K562 (cell line): ENCODE results near the gene PNPLA4. TPM values are rescaled to one million over a fixed set of nuclear protein-coding genes. Genes with fewer than 3 reads are reported as not detected.

Experiments
- CBFA2T2 ChIP-seq: fragments of 450-650 bp; conservative IDR thresholded peaks from 2 replicates; pipeline ENCODE4 v1.6.1; 2017; ENCODE audit warnings: mild to moderate bottlenecking
- POLR2AphosphoS5 ChIP-seq: IDR thresholded peaks from 2 replicates; pipeline ENCODE4 v1.6.1; 2011; ENCODE audit warnings: mild to moderate bottlenecking, low read depth, low read length, moderate library complexity; ENCODE audit not compliant: control insufficient read depth, insufficient read depth
- RAD21 ChIP-seq, 2 experiments: fragments of 250-450 bp in 1 of 2; fragments of 450-650 bp in 1 of 2; sonication (Bioruptor Pico) in 1 of 2; formaldehyde crosslinking in 1 of 2; IDR thresholded peaks in 1 of 2; conservative IDR thresholded peaks in 1 of 2; 2 replicates each; pipeline versions ENCODE4 v1.4.0 to v1.8.0; 2020 to 2022; ENCODE audit warnings: mild to moderate bottlenecking in 2 of 2, moderate library complexity in 1 of 2
- RBM34 ChIP-seq: fragments of 200-400 bp; formaldehyde crosslinking; IDR thresholded peaks from 2 replicates; pipeline ENCODE4 v1.6.1; 2018; ENCODE audit warnings: low read length, borderline replicate concordance; ENCODE audit not compliant: insufficient read depth
- SLC30A9 ChIP-seq: fragments of 250-450 bp; sonication (Bioruptor Pico); IDR thresholded peaks from 2 replicates; pipeline ENCODE4 v1.8.0; 2022; ENCODE audit warnings: mild to moderate bottlenecking, moderate library complexity
- TAF1 ChIP-seq: IDR thresholded peaks from 2 replicates; pipeline ENCODE4 v1.6.1; 2011; ENCODE audit warnings: mild to moderate bottlenecking, low read length, moderate library complexity; ENCODE audit not compliant: insufficient read depth, control insufficient read depth, severe bottlenecking; ENCODE audit errors: extremely low read depth
- ZNF316 ChIP-seq: fragments of 450-650 bp; IDR thresholded peaks from 2 replicates; pipeline ENCODE4 v1.6.1; 2016
- ZNF57 ChIP-seq: fragments of 450-650 bp; formaldehyde crosslinking; IDR thresholded peaks from 2 replicates; pipeline ENCODE4 v1.4.0; 2020; ENCODE audit warnings: mild to moderate bottlenecking, moderate library complexity
- ZNF655 ChIP-seq: fragments of 250-450 bp; sonication (Bioruptor Pico); IDR thresholded peaks from 2 replicates; pipeline ENCODE4 v1.5.0; 2021
- ZNF764 ChIP-seq: fragments of 250-450 bp; sonication (Bioruptor Pico); IDR thresholded peaks from 2 replicates; pipeline ENCODE4 v1.4.0; 2020; ENCODE audit warnings: low read depth, mild to moderate bottlenecking, moderate library complexity
- polyA plus RNA-seq, 8 experiments: library from polyadenylated mRNA; depleted of rRNA in 4 of 8; stranded (reverse) in 5 of 8; unstranded in 3 of 8; fragments of >200 nt; fragmentation: Nextera tagmentation in 2 of 8; fragmentation: Illumina TruSeq in 1 of 8; extraction: Ambion mirVana in 2 of 8; extraction: Trizol in 1 of 8; gene quantifications; 2 replicates each; pipeline versions ENCODE4 v1.2.1 to v1.2.3, GENCODE V29; 2011 to 2014; ENCODE audit warnings: inconsistent platforms in 1 of 8, missing spikeins in 1 of 8
- total RNA-seq, 7 experiments: library from RNA; depleted of rRNA in 6 of 7; stranded (reverse); fragments of >200 nt in 6 of 7; fragmentation: Illumina TruSeq in 2 of 7; extraction: Trizol in 2 of 7; gene quantifications; 2 replicates each; pipeline versions ENCODE4 v1.2.1 to v1.2.3, GENCODE V29; 2011 to 2021; ENCODE audit warnings: low replicate concordance in 1 of 7
- TF ChIP-seq, protein P1 (sequence below), 2 experiments: fragments of 450-650 bp; formaldehyde crosslinking in 1 of 2; IDR thresholded peaks; 2 replicates each; pipeline versions ENCODE4 v1.4.0 to v1.6.1; 2014 to 2020; ENCODE audit warnings: mild to moderate bottlenecking in 2 of 2, borderline replicate concordance in 1 of 2, low read depth in 1 of 2
- TF ChIP-seq, protein P2 (sequence below): sonication (generic); formaldehyde crosslinking; IDR thresholded peaks from 2 replicates; pipeline ENCODE4 v1.8.1; 2023; ENCODE audit warnings: mild to moderate bottlenecking, missing genetic modification reagents

Gene PNPLA4
- total and polyA plus RNA-seq, 9 of the 15 experiments (the other 6 are each of a cell fraction or from before 2014, with no cell fraction given): 20.7 to 61.1 (median 32.7) TPM

GRCh38 chrX:7925867-7926472 is 1.2 kb downstream of the PNPLA4 start (continued):
- TF ChIP-seq, protein P1, sequence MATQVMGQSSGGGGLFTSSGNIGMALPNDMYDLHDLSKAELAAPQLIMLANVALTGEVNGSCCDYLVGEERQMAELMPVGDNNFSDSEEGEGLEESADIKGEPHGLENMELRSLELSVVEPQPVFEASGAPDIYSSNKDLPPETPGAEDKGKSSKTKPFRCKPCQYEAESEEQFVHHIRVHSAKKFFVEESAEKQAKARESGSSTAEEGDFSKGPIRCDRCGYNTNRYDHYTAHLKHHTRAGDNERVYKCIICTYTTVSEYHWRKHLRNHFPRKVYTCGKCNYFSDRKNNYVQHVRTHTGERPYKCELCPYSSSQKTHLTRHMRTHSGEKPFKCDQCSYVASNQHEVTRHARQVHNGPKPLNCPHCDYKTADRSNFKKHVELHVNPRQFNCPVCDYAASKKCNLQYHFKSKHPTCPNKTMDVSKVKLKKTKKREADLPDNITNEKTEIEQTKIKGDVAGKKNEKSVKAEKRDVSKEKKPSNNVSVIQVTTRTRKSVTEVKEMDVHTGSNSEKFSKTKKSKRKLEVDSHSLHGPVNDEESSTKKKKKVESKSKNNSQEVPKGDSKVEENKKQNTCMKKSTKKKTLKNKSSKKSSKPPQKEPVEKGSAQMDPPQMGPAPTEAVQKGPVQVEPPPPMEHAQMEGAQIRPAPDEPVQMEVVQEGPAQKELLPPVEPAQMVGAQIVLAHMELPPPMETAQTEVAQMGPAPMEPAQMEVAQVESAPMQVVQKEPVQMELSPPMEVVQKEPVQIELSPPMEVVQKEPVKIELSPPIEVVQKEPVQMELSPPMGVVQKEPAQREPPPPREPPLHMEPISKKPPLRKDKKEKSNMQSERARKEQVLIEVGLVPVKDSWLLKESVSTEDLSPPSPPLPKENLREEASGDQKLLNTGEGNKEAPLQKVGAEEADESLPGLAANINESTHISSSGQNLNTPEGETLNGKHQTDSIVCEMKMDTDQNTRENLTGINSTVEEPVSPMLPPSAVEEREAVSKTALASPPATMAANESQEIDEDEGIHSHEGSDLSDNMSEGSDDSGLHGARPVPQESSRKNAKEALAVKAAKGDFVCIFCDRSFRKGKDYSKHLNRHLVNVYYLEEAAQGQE (IDR thresholded peaks at IDR 0.05; ENCODE audit: borderline replicate concordance): peak; percentile 43
- TF ChIP-seq, protein P1 (CRISPR knock-in tag; IDR thresholded peaks at IDR 0.05; ENCODE audit: low read depth): no peak
- peak; percentile 53 to 69 for TF ChIP-seq RAD21 (CRISPR knock-in tag; conservative IDR thresholded peaks at IDR 0.05 in 1 of 2, IDR thresholded peaks at IDR 0.05 in 1 of 2)
- no peak for TF ChIP-seq ZNF764 (CRISPR knock-in tag)
- no peak for TF ChIP-seq CBFA2T2
- no peak for TF ChIP-seq POLR2AphosphoS5
- TF ChIP-seq ZNF316: peak; percentile 64
- no peak for TF ChIP-seq ZNF655 (CRISPR knock-in tag)
- TF ChIP-seq TAF1: no peak
- TF ChIP-seq SLC30A9: no peak
- TF ChIP-seq, protein P2, sequence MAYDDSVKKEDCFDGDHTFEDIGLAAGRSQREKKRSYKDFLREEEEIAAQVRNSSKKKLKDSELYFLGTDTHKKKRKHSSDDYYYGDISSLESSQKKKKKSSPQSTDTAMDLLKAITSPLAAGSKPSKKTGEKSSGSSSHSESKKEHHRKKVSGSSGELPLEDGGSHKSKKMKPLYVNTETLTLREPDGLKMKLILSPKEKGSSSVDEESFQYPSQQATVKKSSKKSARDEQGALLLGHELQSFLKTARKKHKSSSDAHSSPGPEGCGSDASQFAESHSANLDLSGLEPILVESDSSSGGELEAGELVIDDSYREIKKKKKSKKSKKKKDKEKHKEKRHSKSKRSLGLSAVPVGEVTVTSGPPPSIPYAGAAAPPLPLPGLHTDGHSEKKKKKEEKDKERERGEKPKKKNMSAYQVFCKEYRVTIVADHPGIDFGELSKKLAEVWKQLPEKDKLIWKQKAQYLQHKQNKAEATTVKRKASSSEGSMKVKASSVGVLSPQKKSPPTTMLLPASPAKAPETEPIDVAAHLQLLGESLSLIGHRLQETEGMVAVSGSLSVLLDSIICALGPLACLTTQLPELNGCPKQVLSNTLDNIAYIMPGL: no peak
- no peak for TF ChIP-seq ZNF57 (CRISPR knock-in tag)
- TF ChIP-seq RBM34: no peak
